Right ventricle myocardium superior (tissue), 1 donor: ENCODE data around the gene RUVBL2. TPM values are rescaled to one million over a fixed set of nuclear protein-coding genes. Genes with fewer than 3 reads are reported as not detected.
A peak's percentile ranks its signal among the peaks of the same experiment; 100 is the strongest.
"Not testable (repeated sequence)": the region's sequence is repeated elsewhere in the genome, so short reads cannot be mapped to it uniquely, and the experiment has no call there.

Source experiments
- ATAC-seq: fragments of 200-7000 bp; cut with Tn5 transposase; one replicate; pipeline ENCODE4 v1.9.1; 2020; ENCODE audit warnings: mild to moderate bottlenecking; ENCODE audit not compliant: poor library complexity
- DNase-seq: peaks from one replicate; pipeline ENCODE4 v3.0.0-alpha.2; 2020
- intact Hi-C: fragments of 100-400 bp; cut with DNase I; formaldehyde crosslinking; loops from one replicate; pipeline ENCODE4 v1.11.2; 2022
- total RNA-seq: library from RNA; stranded (reverse); fragmentation: NEBNext Ultra II Directional; extraction: Animal tissue kit (Norgen Biotek cat#: 25700); gene quantifications from one replicate; pipeline ENCODE4 v1.2.1, GENCODE V29; 2021
- donor health status: DM: no; HTN: yes; CAD: no; lungs with severe emphysema.

The RUVBL2 gene
- total RNA-seq, 1 donor from 2014 or later: 41.7 TPM

- intact Hi-C loops: no loop called here
- ATAC-seq: no peak
Measured at GRCh38 chr19:49006905-49007304, 13.2 kb downstream of the RUVBL2 start.

GRCh38 chr19:49009828-49010227 lies 16.1 kb downstream of the RUVBL2 start:
- intact Hi-C loops: no loop called here
- ATAC-seq (no peak), DNase-seq (no peak)

More at GRCh38 chr19:49006905-49007304, 13.2 kb downstream of the RUVBL2 start:
- no peak for DNase-seq

- no peak for DNase-seq
- intact Hi-C loops: no loop called here
- ATAC-seq: no peak
Measured at GRCh38 chr19:49010453-49010852, 16.8 kb downstream of the RUVBL2 start.

- no peak for DNase-seq
- intact Hi-C loops: no loop called here
- ATAC-seq: no peak
Measured at GRCh38 chr19:49011194-49011593, 17.5 kb downstream of the RUVBL2 start.

GRCh38 chr19:49014123-49014869 lies 20.6 kb downstream of the RUVBL2 start:
- DNase-seq (no peak), ATAC-seq (no peak)

GRCh38 chr19:49014870-49015255 lies 21.2 kb downstream of the RUVBL2 start:
- intact Hi-C loops: no loop called here
- no peak for ATAC-seq
- no peak for DNase-seq

More at GRCh38 chr19:49014123-49014869, 20.6 kb downstream of the RUVBL2 start:
- intact Hi-C loops: no loop called here

GRCh38 chr19:49016067-49016839 lies 22.6 kb downstream of the RUVBL2 start:
- intact Hi-C loops: no loop called here
- ATAC-seq: no peak

GRCh38 chr19:49017041-49017665 lies 23.5 kb downstream of the RUVBL2 start, which contains the start of gene LHB:
Gene LHB (minus strand): TSS chr19:49017091. CDS start chr19:49017081, 10 bp downstream.
- ATAC-seq: no peak
- intact Hi-C loops: no loop called here
- DNase-seq: no peak

More at GRCh38 chr19:49016067-49016839, 22.6 kb downstream of the RUVBL2 start:
- no peak for DNase-seq

- DNase-seq: peak; percentile 63
- intact Hi-C loops: no loop called here
- peak; percentile 73 for ATAC-seq
Measured at GRCh38 chr19:49017666-49018351, 24.1 kb downstream of the RUVBL2 start.

- DNase-seq (peak; percentile 58), ATAC-seq (peak; percentile 36)
- intact Hi-C loops: not testable (repeated sequence)
Measured at GRCh38 chr19:49018388-49019241, 24.9 kb downstream of the RUVBL2 start.

- ATAC-seq (peak; percentile 81), DNase-seq (peak; percentile 86)
- intact Hi-C loops: no loop called here
Measured at GRCh38 chr19:49019242-49019932, 25.7 kb downstream of the RUVBL2 start.

GRCh38 chr19:49020342-49020741 lies 26.7 kb downstream of the RUVBL2 start:
- intact Hi-C loops: no loop called here
- DNase-seq: no peak
- ATAC-seq: no peak

GRCh38 chr19:49020931-49021895 lies 27.5 kb downstream of the RUVBL2 start:
- no peak for DNase-seq
- intact Hi-C loops: no loop called here

GRCh38 chr19:49022116-49022515 lies 28.4 kb downstream of the RUVBL2 start:
- no peak for ATAC-seq
- intact Hi-C loops: no loop called here
- no peak for DNase-seq

More at GRCh38 chr19:49020931-49021895, 27.5 kb downstream of the RUVBL2 start:
- ATAC-seq: no peak

- DNase-seq, ATAC-seq, intact Hi-C loops: not testable (repeated sequence)
Measured at GRCh38 chr19:49024233-49024632, 30.5 kb downstream of the RUVBL2 start, which contains the start of gene CGB3. Gene CGB3 (minus strand): TSS chr19:49024333. CDS start chr19:49023971, 362 bp downstream.

- intact Hi-C loops, DNase-seq, ATAC-seq: not testable (repeated sequence)
Measured at GRCh38 chr19:49025088-49025487, 31.4 kb downstream of the RUVBL2 start.
